ENCODE results near the gene CHRNB2. TPM values are rescaled to one million over a fixed set of nuclear protein-coding genes. Genes with fewer than 3 reads are reported as not detected.

Gene CHRNB2
- total RNA-seq, 1 experiment from 2014 or later, result 1.8 TPM

- Histone ChIP-seq H3K9me3 (ENCODE audit: control insufficient read depth, low read depth, low read length) (no peaks in the 10 kb centered on the region), H2BK5ac (ENCODE audit: insufficient read length, low read length) (no peak overlapping the region), H3T11ph (ENCODE audit: low read length) (no peak overlapping the region), H2BK20ac (ENCODE audit: low read depth, low read length, poor library complexity, severe bottlenecking) (no peak overlapping the region), H3K27me3 (ENCODE audit: insufficient read depth, low read length) (no peaks in the 10 kb centered on the region), H2BK15ac (ENCODE audit: low read depth, low read length) (no peak overlapping the region), H3K14ac (ENCODE audit: insufficient read depth, low read length) (no peak overlapping the region), H3K23me2 (ENCODE audit: insufficient read length, low read depth, low read length, poor library complexity, severe bottlenecking) (peaks cover 11% of the 10 kb centered on the region), H3K4me2 (ENCODE audit: insufficient read depth, insufficient read length, low read length) (peak overlapping the region; percentile 97), H3K56ac (ENCODE audit: insufficient read length, low read depth, low read length) (no peak overlapping the region), H3K18ac (ENCODE audit: insufficient read length, low read depth, low read length) (no peak overlapping the region), H4K20me1 (ENCODE audit: control insufficient read depth, insufficient read depth, insufficient read length) (no peaks in the 10 kb centered on the region), H4K91ac (ENCODE audit: insufficient read length, low read depth, low read length) (no peak overlapping the region), H3K79me1 (ENCODE audit: insufficient read depth, low read depth, low read length, poor library complexity, severe bottlenecking) (peaks cover 5% of the 10 kb centered on the region), H3K4me1 (ENCODE audit: insufficient read depth, low read length) (no peaks in the 10 kb centered on the region; the same call in 1 of the 2 replicates), H2BK120ac (ENCODE audit: low read depth, low read length, poor library complexity, severe bottlenecking) (no peak overlapping the region), H3K23ac (ENCODE audit: insufficient read length, low read depth, low read length) (no peak overlapping the region), H3K79me2 (ENCODE audit: insufficient read depth, low read length) (peaks cover 9% of the 10 kb centered on the region; the same call in 1 of the 2 replicates), H3K4ac (ENCODE audit: low read depth, low read length) (no peak overlapping the region), H3K27ac (ENCODE audit: insufficient read length, low read depth, low read length) (no peak overlapping the region), H2AFZ (ENCODE audit: low read length) (no peak overlapping the region), H4K8ac (replicated peaks; ENCODE audit: insufficient read length, low read depth, low read length) (no peak overlapping the region), H2AK5ac (ENCODE audit: insufficient read length, low read length) (no peak overlapping the region), H4K5ac (ENCODE audit: insufficient read length, low read depth, low read length) (no peak overlapping the region), H3K9ac (ENCODE audit: extremely low read depth, insufficient read length, low read length) (peak overlapping the region; percentile 85), H2BK12ac (ENCODE audit: insufficient read length, low read depth, low read length) (no peak overlapping the region)
- peak overlapping the region; percentile 77 to 95 (median 94) for H3K27ac Mint-ChIP-seq
- no peak for DNase-seq
- no CpG with 5 or more reads among the region's 7 CpGs for WGBS (ENCODE audit: extremely low coverage, insufficient read length, low lambda C conversion rate)
- H3K9me3 Mint-ChIP-seq, result peaks cover 0 to 4% of the 10 kb centered on the region in 2 experiments; a peak in 1 of 5 replicates
- H3K27me3 Mint-ChIP-seq (ENCODE audit: low read depth), result no peaks in the 10 kb centered on the region
- peak overlapping the region; percentile 88 to 97 for H3K4me3 Mint-ChIP-seq
- peaks cover 22 to 45% (median 41%) of the 10 kb centered on the region in 3 experiments; a peak in 6 of 7 replicates for H3K36me3 Mint-ChIP-seq (ENCODE audit: insufficient read depth in 1 of 3, low read depth in 3 of 3)
- H3K4me1 Mint-ChIP-seq, result peaks cover 24 to 26% of the 10 kb centered on the region in 2 experiments
- TF ChIP-seq, protein P1, sequence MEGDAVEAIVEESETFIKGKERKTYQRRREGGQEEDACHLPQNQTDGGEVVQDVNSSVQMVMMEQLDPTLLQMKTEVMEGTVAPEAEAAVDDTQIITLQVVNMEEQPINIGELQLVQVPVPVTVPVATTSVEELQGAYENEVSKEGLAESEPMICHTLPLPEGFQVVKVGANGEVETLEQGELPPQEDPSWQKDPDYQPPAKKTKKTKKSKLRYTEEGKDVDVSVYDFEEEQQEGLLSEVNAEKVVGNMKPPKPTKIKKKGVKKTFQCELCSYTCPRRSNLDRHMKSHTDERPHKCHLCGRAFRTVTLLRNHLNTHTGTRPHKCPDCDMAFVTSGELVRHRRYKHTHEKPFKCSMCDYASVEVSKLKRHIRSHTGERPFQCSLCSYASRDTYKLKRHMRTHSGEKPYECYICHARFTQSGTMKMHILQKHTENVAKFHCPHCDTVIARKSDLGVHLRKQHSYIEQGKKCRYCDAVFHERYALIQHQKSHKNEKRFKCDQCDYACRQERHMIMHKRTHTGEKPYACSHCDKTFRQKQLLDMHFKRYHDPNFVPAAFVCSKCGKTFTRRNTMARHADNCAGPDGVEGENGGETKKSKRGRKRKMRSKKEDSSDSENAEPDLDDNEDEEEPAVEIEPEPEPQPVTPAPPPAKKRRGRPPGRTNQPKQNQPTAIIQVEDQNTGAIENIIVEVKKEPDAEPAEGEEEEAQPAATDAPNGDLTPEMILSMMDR (conservative IDR thresholded peaks at IDR 0.05), result no peak
These were observed 10.2 kb upstream of the CHRNB2 start for GRCh38 chr1:154557248-154557938.
